DND-41 (cell line): ENCODE measurements around the gene ARHGEF12.

Experiments used
- ATAC-seq: fragments of 200-7000 bp; cut with Tn5 transposase; 3 replicates; pipeline ENCODE4 v1.9.1; 2021; ENCODE audit warnings: low read depth; ENCODE audit not compliant: insufficient read depth
- DNase-seq: peaks from one replicate; pipeline ENCODE4 v3.0.0-alpha.2; 2020
- H2AFZ ChIP-seq: 2 replicates; pipeline ENCODE4 v1.6.0; 2012; ENCODE audit warnings: low read depth, low read length
- H3K27ac ChIP-seq: 2 replicates; pipeline ENCODE4 v1.5.1; 2012; ENCODE audit warnings: low read length, inconsistent platforms
- H3K27me3 ChIP-seq: fragments of 200-600 bp; sonication (generic); 2 replicates; pipeline ENCODE4 v1.6.0; 2012; ENCODE audit warnings: low read length, mild to moderate bottlenecking, inconsistent platforms; ENCODE audit not compliant: insufficient read depth, poor library complexity
- H3K36me3 ChIP-seq: 2 replicates; pipeline ENCODE4 v1.5.1; 2012; ENCODE audit warnings: low read length, inconsistent platforms; ENCODE audit not compliant: insufficient read depth
- H3K4me1 ChIP-seq: 2 replicates; pipeline ENCODE4 v1.5.1; 2012; ENCODE audit warnings: mild to moderate bottlenecking, low read length; ENCODE audit not compliant: insufficient read depth
- H3K4me2 ChIP-seq: 2 replicates; pipeline ENCODE4 v1.6.0; 2012; ENCODE audit warnings: mild to moderate bottlenecking, moderate library complexity, low read length, inconsistent platforms; ENCODE audit not compliant: insufficient read depth
- H3K4me3 ChIP-seq, 2 experiments: fragments of 200-600 bp in 1 of 2; shearing (Covaris generic) in 1 of 2; 2 replicates each; pipeline ENCODE4 v1.5.1; 2012 to 2016; ENCODE audit warnings: inconsistent platforms in 2 of 2, low read length in 2 of 2, mild to moderate bottlenecking in 2 of 2, low read depth in 1 of 2, moderate library complexity in 1 of 2
- H3K79me2 ChIP-seq: 2 replicates; pipeline ENCODE4 v1.6.0; 2012; ENCODE audit warnings: low read length, inconsistent platforms; ENCODE audit not compliant: insufficient read depth
- H3K9ac ChIP-seq: 2 replicates; pipeline ENCODE4 v1.6.0; 2012; ENCODE audit warnings: low read depth, mild to moderate bottlenecking, inconsistent platforms, low read length, moderate library complexity
- H3K9me3 ChIP-seq: 2 replicates; pipeline ENCODE4 v1.5.1; 2012; ENCODE audit warnings: low read length, moderate library complexity, mild to moderate bottlenecking, inconsistent platforms; ENCODE audit not compliant: insufficient read depth, severe bottlenecking
- H4K20me1 ChIP-seq: 2 replicates; pipeline ENCODE4 v1.6.0; 2012; ENCODE audit warnings: low read length; ENCODE audit not compliant: insufficient read depth
- EZH2 ChIP-seq: IDR thresholded peaks from 3 replicates; pipeline ENCODE4 v1.6.1; 2012; ENCODE audit warnings: borderline replicate concordance, low read depth, mild to moderate bottlenecking, moderate library complexity, low read length, inconsistent platforms; ENCODE audit not compliant: severe bottlenecking
- TF ChIP-seq, protein P1 (sequence below): IDR thresholded peaks from 2 replicates; pipeline ENCODE4 v1.5.1; 2012; ENCODE audit warnings: borderline replicate concordance, low read length, moderate library complexity, mild to moderate bottlenecking; ENCODE audit not compliant: poor library complexity, severe bottlenecking; ENCODE audit errors: extremely low read depth

Gene ARHGEF12

DNA sequence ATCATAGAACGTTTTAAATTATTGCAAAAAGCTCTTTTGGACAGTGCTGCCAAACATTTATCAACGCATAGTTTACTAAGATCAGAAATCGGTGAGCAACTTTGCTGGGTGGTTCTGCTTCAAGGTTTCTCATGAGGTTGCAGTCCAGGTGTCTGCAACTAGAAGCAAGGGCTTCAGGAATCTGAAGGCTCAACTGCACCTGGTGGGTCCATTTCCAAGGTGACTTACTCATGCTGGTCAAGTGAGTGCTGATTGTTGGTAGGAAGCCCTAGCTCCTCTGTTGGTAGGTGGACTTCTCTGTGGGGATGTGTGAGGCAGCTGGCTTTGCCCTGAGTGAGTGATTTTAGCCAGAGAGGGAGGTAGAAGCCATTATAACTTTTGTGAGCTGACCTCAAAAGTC, 22.5 kb downstream of the ARHGEF12 start:
- TF ChIP-seq, protein P1, sequence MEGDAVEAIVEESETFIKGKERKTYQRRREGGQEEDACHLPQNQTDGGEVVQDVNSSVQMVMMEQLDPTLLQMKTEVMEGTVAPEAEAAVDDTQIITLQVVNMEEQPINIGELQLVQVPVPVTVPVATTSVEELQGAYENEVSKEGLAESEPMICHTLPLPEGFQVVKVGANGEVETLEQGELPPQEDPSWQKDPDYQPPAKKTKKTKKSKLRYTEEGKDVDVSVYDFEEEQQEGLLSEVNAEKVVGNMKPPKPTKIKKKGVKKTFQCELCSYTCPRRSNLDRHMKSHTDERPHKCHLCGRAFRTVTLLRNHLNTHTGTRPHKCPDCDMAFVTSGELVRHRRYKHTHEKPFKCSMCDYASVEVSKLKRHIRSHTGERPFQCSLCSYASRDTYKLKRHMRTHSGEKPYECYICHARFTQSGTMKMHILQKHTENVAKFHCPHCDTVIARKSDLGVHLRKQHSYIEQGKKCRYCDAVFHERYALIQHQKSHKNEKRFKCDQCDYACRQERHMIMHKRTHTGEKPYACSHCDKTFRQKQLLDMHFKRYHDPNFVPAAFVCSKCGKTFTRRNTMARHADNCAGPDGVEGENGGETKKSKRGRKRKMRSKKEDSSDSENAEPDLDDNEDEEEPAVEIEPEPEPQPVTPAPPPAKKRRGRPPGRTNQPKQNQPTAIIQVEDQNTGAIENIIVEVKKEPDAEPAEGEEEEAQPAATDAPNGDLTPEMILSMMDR = no peak
- no peak for TF ChIP-seq EZH2
- H3K9me3 ChIP-seq = no peaks in the 10 kb centered on the region
- no peak overlapping the region for H3K4me2 ChIP-seq
- peaks cover 49% of the 10 kb centered on the region for H3K27me3 ChIP-seq
- ATAC-seq (no peak), DNase-seq (no peak)
- peaks cover 16% of the 10 kb centered on the region for H4K20me1 ChIP-seq
- no peaks in the 10 kb centered on the region for H3K79me2 ChIP-seq
- H3K36me3 ChIP-seq = no peaks in the 10 kb centered on the region
- no peak overlapping the region for H3K9ac ChIP-seq
- no peak overlapping the region for H3K27ac ChIP-seq
- H3K4me3 ChIP-seq = no peak overlapping the region
- H2AFZ ChIP-seq = no peak overlapping the region
- H3K4me1 ChIP-seq = no peaks in the 10 kb centered on the region

DNA sequence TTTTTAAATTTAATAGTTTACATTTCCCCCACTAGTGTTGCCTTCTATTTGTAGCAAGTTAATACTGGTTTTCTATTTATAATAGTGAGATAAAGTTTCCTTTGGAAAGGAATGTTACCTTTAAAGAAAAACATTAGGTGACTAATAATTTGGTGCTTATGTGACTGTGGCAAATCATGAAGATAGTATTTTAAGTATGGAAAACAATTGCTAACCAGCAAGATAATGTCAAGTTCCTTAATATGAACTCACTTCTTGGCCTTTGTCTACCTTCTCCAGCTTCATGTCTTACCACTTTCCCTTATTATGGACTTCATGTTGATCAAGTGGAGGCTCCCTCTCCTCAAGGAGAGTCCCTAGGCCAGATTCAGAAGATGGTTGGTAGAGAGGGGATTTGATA, 27.2 kb downstream of the ARHGEF12 start:
- H3K4me1 ChIP-seq = no peaks in the 10 kb centered on the region
- DNase-seq = no peak
- no peak for TF ChIP-seq EZH2
- TF ChIP-seq, protein P1 = no peak
- peaks cover 37% of the 10 kb centered on the region for H3K27me3 ChIP-seq
- no peaks in the 10 kb centered on the region for H3K79me2 ChIP-seq
- ATAC-seq = no peak
- H3K4me2 ChIP-seq = no peak overlapping the region
- H4K20me1 ChIP-seq = 0 out of 2 replicates have a peak, but pooled peaks cover 2% of the 10 kb centered on the region
- no peaks in the 10 kb centered on the region for H3K36me3 ChIP-seq
- H3K4me3 ChIP-seq = no peak overlapping the region
- H3K27ac ChIP-seq = no peak overlapping the region
- no peak overlapping the region for H3K9ac ChIP-seq
- no peaks in the 10 kb centered on the region for H3K9me3 ChIP-seq
- no peak overlapping the region for H2AFZ ChIP-seq

DNA sequence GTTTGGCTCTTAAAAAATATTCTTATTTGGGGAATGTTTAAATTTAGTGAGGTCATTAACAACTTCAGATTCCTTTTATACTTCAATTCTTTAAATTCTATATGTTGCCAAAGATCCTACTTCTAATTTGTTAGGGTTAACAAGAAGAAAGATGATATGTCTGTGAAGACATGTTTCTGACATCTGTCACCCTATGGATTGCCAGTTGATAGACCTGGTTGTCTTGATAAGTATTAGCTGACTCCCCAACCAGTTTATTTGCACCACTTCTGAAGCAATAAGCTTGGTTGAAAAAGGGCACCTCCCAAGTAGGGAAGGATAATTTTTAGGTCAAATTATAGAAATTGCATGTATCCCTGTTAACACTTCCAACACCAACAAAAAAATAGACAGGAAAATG, 29.3 kb downstream of the ARHGEF12 start:
- no peak overlapping the region for H2AFZ ChIP-seq
- H4K20me1 ChIP-seq = no peaks in the 10 kb centered on the region
- ATAC-seq (no peak), DNase-seq (no peak)
- no peak overlapping the region for H3K4me2 ChIP-seq
- no peaks in the 10 kb centered on the region for H3K9me3 ChIP-seq
- no peaks in the 10 kb centered on the region for H3K4me1 ChIP-seq
- H3K27me3 ChIP-seq = peaks cover 34% of the 10 kb centered on the region
- H3K79me2 ChIP-seq = no peaks in the 10 kb centered on the region
- H3K27ac ChIP-seq = no peak overlapping the region
- H3K9ac ChIP-seq = no peak overlapping the region
- TF ChIP-seq EZH2 = no peak
- TF ChIP-seq, protein P1 = no peak
- H3K36me3 ChIP-seq = no peaks in the 10 kb centered on the region
- no peak overlapping the region for H3K4me3 ChIP-seq

DNA sequence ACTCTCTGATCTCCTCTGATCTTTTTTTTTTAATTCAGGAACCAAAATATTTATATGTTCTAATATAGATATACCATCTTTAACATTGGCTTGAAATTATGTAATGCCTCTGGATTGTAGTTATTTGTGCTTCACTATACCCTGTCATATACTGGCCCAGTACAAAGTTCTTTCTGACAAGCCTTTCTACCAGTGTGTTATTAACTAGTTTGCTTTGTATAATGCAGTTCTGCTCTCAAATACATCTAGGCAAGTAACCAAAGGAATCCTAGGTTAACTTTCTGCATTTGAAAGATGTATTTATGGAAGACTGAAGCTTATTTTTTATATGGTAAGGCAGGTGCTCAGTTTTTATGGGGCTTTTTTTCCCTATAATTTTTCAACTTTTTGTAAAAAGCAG, 36.1 kb downstream of the ARHGEF12 start:
- Histone ChIP-seq H4K20me1 (no peaks in the 10 kb centered on the region), H3K9me3 (no peaks in the 10 kb centered on the region), H3K4me1 (no peaks in the 10 kb centered on the region), H3K4me3 (no peak overlapping the region), H3K79me2 (no peaks in the 10 kb centered on the region), H3K27me3 (peaks cover 22% of the 10 kb centered on the region), H3K9ac (no peak overlapping the region), H3K27ac (no peak overlapping the region), H3K36me3 (no peaks in the 10 kb centered on the region), H2AFZ (no peak overlapping the region), H3K4me2 (no peak overlapping the region)
- ATAC-seq = no peak
- TF ChIP-seq, protein P1 = no peak
- TF ChIP-seq EZH2 = no peak
- no peak for DNase-seq
